ENCODE measurements around the gene NR4A3. TPM values are rescaled to one million over a fixed set of nuclear protein-coding genes. Genes with fewer than 3 reads are reported as not detected.

Gene NR4A3
- total and polyA plus RNA-seq, 2 donors (not counting 1 experiment from before 2014, with no cell fraction given), result 8.2 to 9.1 TPM

DNA sequence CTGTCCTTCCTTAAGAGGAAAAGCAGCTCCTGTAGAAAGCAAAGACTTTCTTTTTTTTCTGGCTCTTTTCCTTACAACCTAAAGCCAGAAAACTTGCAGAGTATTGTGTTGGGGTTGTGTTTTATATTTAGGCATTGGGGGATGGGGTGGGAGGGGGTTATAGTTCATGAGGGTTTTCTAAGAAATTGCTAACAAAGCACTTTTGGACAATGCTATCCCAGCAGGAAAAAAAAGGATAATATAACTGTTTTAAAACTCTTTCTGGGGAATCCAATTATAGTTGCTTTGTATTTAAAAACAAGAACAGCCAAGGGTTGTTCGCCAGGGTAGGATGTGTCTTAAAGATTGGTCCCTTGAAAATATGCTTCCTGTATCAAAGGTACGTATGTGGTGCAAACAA is 42.3 kb downstream of the NR4A3 start:
- Histone ChIP-seq H3K36me3 (ENCODE audit: control insufficient read depth, insufficient read depth, low read length) (no peaks in the 10 kb centered on the region), H3K9me3 (ENCODE audit: control insufficient read depth, insufficient read depth, low read depth, low read length) (no peaks in the 10 kb centered on the region), H3K9ac (ENCODE audit: insufficient read depth, low read length) (no peak overlapping the region), H3K4me2 (ENCODE audit: extremely low read depth, insufficient read depth, low read length) (no peak overlapping the region), H3K4me1 (ENCODE audit: control insufficient read depth, extremely low read depth, insufficient read depth, low read length) (no peaks in the 10 kb centered on the region), H3K27ac (ENCODE audit: insufficient read depth, low read length) (no peak overlapping the region), H2AFZ (ENCODE audit: low read length) (no peak overlapping the region), H4K20me1 (ENCODE audit: control insufficient read depth, extremely low read depth, insufficient read depth, low read length) (no peaks in the 10 kb centered on the region), H3K79me2 (ENCODE audit: control insufficient read depth, insufficient read depth, low read length) (no peaks in the 10 kb centered on the region), H3K27me3 (ENCODE audit: control insufficient read depth, insufficient read depth, low read length) (no peaks in the 10 kb centered on the region), H3K4me3 (replicated peaks in 1 of 4; ENCODE audit: control extremely low read depth in 1 of 4, insufficient read depth in 1 of 4, low read depth in 3 of 4, low read length in 4 of 4) (no peak overlapping the region)
- no peak for DNase-seq (ENCODE audit: low read depth in 2 of 2)
- no peak for TF ChIP-seq EZH2 (IDR thresholded peaks at IDR 0.05; ENCODE audit: low read length, missing control alignments)
- TF ChIP-seq, protein P1, sequence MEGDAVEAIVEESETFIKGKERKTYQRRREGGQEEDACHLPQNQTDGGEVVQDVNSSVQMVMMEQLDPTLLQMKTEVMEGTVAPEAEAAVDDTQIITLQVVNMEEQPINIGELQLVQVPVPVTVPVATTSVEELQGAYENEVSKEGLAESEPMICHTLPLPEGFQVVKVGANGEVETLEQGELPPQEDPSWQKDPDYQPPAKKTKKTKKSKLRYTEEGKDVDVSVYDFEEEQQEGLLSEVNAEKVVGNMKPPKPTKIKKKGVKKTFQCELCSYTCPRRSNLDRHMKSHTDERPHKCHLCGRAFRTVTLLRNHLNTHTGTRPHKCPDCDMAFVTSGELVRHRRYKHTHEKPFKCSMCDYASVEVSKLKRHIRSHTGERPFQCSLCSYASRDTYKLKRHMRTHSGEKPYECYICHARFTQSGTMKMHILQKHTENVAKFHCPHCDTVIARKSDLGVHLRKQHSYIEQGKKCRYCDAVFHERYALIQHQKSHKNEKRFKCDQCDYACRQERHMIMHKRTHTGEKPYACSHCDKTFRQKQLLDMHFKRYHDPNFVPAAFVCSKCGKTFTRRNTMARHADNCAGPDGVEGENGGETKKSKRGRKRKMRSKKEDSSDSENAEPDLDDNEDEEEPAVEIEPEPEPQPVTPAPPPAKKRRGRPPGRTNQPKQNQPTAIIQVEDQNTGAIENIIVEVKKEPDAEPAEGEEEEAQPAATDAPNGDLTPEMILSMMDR (conservative IDR thresholded peaks at IDR 0.05 in 1 of 2, IDR thresholded peaks at IDR 0.05 in 1 of 2; ENCODE audit: low read depth in 1 of 2, low read length in 2 of 2), result no peak

DNA sequence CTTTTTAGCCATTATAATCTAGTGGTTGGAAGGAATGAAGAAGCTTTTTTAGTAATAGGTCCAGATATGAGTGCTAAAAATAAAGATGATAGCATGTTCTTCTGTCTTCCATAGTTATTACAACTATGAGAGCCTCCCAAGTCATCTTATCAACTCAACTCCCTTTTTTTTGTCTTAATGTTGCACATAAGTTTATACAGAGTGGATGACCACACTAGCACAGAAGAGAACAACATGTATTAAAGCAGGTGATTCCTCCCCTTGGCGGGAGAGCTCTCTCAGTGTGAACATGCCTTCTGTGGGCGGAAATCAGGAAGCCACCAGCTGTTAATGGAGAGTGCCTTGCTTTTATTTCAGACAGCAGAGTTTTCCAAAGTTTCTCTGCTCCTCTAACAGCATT is 44.7 kb downstream of the NR4A3 start:
- no peaks in the 10 kb centered on the region for H3K36me3 ChIP-seq (ENCODE audit: control insufficient read depth, insufficient read depth, low read length)
- TF ChIP-seq EZH2 (IDR thresholded peaks at IDR 0.05; ENCODE audit: low read length, missing control alignments), result no peak
- TF ChIP-seq, protein P1 (conservative IDR thresholded peaks at IDR 0.05 in 1 of 2, IDR thresholded peaks at IDR 0.05 in 1 of 2; ENCODE audit: low read depth in 1 of 2, low read length in 2 of 2), result no peak
- no peak overlapping the region for H2AFZ ChIP-seq (ENCODE audit: low read length)
- no peaks in the 10 kb centered on the region for H3K79me2 ChIP-seq (ENCODE audit: control insufficient read depth, insufficient read depth, low read length)
- no peak overlapping the region for H3K4me3 ChIP-seq (replicated peaks in 1 of 4; ENCODE audit: control extremely low read depth in 1 of 4, insufficient read depth in 1 of 4, low read depth in 3 of 4, low read length in 4 of 4)
- no peaks in the 10 kb centered on the region for H4K20me1 ChIP-seq (ENCODE audit: control insufficient read depth, extremely low read depth, insufficient read depth, low read length)
- H3K4me2 ChIP-seq (ENCODE audit: extremely low read depth, insufficient read depth, low read length), result no peak overlapping the region
- no peak for DNase-seq (ENCODE audit: low read depth in 2 of 2)
- no peak overlapping the region for H3K27ac ChIP-seq (ENCODE audit: insufficient read depth, low read length)
- no peaks in the 10 kb centered on the region for H3K9me3 ChIP-seq (ENCODE audit: control insufficient read depth, insufficient read depth, low read depth, low read length)
- no peaks in the 10 kb centered on the region for H3K27me3 ChIP-seq (ENCODE audit: control insufficient read depth, insufficient read depth, low read length)
- H3K4me1 ChIP-seq (ENCODE audit: control insufficient read depth, extremely low read depth, insufficient read depth, low read length), result no peaks in the 10 kb centered on the region
- no peak overlapping the region for H3K9ac ChIP-seq (ENCODE audit: insufficient read depth, low read length)

DNA sequence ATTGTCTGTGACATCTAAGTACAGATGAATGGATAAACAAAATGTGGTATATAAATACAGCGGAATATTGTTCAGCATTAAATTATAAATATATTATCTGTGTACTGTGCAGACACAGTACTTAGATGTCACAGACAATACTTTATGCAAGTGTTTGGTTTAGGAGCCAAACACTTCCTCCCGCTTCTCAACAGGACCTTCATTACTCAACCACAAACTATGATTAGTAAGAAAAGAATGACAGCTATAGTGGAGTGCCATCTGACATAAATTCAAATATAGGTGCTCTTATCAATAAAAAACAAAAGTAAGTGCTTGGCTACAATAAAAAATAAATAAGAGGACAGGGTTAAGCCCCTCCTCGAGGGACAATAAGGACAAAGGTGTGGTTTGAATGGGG is 45.9 kb downstream of the NR4A3 start:
- Histone ChIP-seq H2AFZ (ENCODE audit: low read length) (no peak overlapping the region), H3K27me3 (ENCODE audit: control insufficient read depth, insufficient read depth, low read length) (no peaks in the 10 kb centered on the region), H4K20me1 (ENCODE audit: control insufficient read depth, extremely low read depth, insufficient read depth, low read length) (no peaks in the 10 kb centered on the region), H3K4me2 (ENCODE audit: extremely low read depth, insufficient read depth, low read length) (no peak overlapping the region), H3K9me3 (ENCODE audit: control insufficient read depth, insufficient read depth, low read depth, low read length) (no peaks in the 10 kb centered on the region), H3K79me2 (ENCODE audit: control insufficient read depth, insufficient read depth, low read length) (no peaks in the 10 kb centered on the region), H3K36me3 (ENCODE audit: control insufficient read depth, insufficient read depth, low read length) (no peaks in the 10 kb centered on the region), H3K9ac (ENCODE audit: insufficient read depth, low read length) (no peak overlapping the region), H3K4me1 (ENCODE audit: control insufficient read depth, extremely low read depth, insufficient read depth, low read length) (no peaks in the 10 kb centered on the region), H3K4me3 (replicated peaks in 1 of 4; ENCODE audit: control extremely low read depth in 1 of 4, insufficient read depth in 1 of 4, low read depth in 3 of 4, low read length in 4 of 4) (no peak overlapping the region), H3K27ac (ENCODE audit: insufficient read depth, low read length) (no peak overlapping the region)
- TF ChIP-seq EZH2 (IDR thresholded peaks at IDR 0.05; ENCODE audit: low read length, missing control alignments), result no peak
- TF ChIP-seq, protein P1 (conservative IDR thresholded peaks at IDR 0.05 in 1 of 2, IDR thresholded peaks at IDR 0.05 in 1 of 2; ENCODE audit: low read depth in 1 of 2, low read length in 2 of 2), result no peak
- DNase-seq (ENCODE audit: low read depth in 2 of 2), result peak in 1 of 2 donors; percentile 1

Data from fibroblast of lung (primary cell).